Left ventricle myocardium superior (tissue), 1 donor: Measurements from ENCODE around the gene CDCP1. TPM values are rescaled to one million over a fixed set of nuclear protein-coding genes. Genes with fewer than 3 reads are reported as not detected.

ENCODE experiments used
- ATAC-seq: fragments of 200-7000 bp; cut with Tn5 transposase; one replicate; pipeline ENCODE4 v1.9.1; 2020; ENCODE audit warnings: mild to moderate bottlenecking, moderate library complexity
- DNase-seq: peaks from one replicate; pipeline ENCODE4 v3.0.0-alpha.2; 2020
- intact Hi-C: fragments of 100-400 bp; cut with micrococcal nuclease; formaldehyde crosslinking; loops from one replicate; pipeline ENCODE4 v1.11.0; 2022
- total RNA-seq: library from RNA; stranded (reverse); fragmentation: NEBNext Ultra II Directional; extraction: Animal tissue kit (Norgen Biotek cat#: 25700); gene quantifications from one replicate; pipeline ENCODE4 v1.2.1, GENCODE V29; 2021
- donor health status: DM: no; HTN: yes; CAD: no; lungs with severe emphysema.

Gene CDCP1
- total RNA-seq, 1 donor from 2014 or later, result 0.30 TPM

DNA sequence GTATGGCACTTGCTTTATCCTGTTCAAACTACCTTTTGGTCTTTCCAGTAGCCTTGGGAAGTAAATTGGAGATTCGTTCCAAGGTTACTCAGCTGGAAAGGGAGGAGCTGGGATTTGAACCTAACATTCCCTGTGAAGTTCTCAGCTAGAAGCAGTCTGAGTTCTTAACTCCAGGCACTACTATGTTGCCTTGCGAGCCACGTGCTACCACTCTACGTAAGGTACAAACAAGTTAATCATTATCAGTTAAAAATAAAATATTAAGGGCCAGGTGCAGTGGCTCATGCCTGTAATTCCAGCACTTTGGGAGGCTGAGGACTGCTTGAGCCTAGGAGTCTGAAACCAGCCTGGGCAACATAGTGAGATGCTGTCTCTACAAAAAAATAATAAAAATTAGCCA is 30.7 kb upstream of the CDCP1 start:
- DNase-seq, result no peak
- intact Hi-C loops, result no loop called here
- no peak for ATAC-seq

DNA sequence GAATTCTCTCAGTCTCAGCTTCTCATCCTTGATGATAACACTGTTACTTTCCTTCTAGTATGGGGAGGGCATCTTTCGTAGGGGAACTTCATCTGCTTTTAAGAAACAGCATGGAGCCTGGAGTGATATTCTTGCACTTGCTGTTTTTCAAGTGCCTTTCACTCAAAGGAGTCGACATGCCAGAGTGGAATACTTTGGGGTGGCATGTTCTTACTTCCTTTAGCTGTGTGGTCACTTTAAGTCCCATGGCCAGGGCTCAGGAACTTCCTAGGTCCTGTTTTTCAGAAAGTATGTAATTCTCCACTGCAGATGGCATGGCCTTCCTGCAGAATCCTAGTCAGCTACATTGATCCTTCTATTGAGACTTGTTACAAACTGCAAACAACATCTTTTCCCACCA is 28.1 kb upstream of the CDCP1 start:
- intact Hi-C loops, result no loop called here
- DNase-seq, result no peak
- ATAC-seq, result no peak

DNA sequence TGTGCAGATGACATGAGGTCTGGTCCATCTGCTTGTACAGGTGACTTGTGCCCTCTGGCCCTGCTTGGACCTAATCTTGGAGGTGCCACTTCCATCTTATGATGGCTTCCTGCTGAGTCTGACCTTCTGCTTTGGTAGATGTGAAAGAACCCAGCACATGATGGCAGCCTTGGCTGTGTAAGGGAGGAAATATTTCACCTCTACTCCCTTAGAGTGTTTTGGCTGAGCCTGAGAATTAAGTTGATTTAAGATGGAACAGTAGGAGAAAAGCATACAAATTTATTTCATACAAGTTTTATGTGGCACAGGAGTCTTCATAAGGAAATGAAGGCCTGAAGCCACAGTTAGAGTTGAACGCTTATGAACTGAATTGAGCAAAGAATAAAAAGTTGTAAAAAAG is 27.6 kb upstream of the CDCP1 start:
- DNase-seq (no peak), ATAC-seq (no peak)
- intact Hi-C loops, result no loop called here

DNA sequence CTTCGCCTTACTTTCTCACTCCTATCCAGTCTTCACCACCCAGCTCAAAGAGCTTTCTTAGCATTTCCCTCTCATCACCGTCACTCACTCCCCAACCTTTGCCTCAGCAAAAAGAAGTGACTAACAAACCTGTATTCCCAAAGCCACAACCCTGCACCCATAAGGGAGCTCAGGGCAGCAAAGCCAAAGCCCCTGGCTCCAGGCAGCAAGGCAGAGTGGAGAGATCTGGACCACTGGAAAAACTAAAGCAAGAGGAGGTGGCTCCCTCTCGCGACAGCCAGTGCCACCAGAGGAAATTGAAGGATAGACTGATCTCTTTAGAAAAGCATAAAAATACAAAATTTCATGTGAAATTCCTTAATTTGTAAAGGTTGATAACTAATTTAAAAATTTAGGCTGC is 25.1 kb upstream of the CDCP1 start:
- intact Hi-C loops, result no loop called here
- ATAC-seq (no peak), DNase-seq (no peak)

DNA sequence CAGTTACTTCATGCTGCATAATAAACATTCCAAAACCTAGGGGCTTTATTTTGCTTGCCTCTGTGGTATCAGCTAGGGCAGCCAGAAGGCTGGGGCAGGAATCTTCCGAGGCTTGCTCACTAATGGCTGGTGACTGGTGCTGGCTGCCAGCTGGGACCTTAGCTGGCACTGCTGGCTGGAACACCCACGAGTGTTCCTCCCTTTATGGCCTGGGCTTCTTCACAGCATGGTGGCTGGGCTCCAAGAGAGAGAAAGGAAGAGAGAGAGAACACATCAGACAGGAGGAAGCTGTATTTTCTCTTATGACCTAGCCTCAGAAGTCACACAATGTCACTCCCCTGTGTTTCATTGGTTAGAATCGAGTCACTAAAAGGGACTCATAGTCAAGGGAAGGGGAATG is 23.9 kb upstream of the CDCP1 start:
- ATAC-seq (peak; percentile 92), DNase-seq (peak; percentile 77)
- intact Hi-C loops, result no loop called here

DNA sequence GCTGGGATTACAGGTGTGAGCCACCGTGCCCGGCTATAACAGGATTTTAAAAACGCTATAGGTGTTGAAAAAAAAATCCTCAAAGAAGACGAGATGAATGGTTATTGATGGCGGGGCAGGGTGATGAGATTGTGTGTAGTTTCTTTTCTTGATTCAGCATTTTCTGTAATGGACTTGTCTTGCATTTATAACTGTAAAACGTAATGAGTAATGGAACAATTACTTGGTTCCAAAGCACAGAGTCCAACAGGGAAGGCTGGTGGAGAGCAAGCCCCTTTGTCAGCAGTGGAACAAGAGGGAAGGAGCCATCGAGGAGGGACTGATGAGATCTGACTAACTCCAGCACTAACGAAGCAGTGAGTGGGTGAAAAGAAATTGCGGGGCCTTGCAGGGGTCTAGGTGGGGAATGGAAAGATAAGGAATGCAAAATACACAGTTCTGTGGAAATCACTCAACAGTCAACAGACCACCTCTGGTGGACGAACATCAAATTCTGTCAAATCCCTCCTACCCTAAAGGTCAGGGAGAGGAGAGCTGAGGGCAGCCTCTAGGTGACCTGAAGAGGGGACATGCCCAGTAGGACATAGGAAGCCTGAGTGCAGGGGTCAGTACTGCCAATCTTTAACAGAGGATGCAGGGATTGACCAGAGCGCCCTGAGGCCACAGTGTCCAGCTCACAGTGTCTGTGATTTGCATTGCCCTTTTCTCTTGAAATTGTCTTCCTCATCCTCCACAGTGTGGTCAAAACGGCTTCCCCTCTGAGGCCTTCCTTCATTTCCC is 23.1 kb upstream of the CDCP1 start:
- ATAC-seq, result no peak
- no peak for DNase-seq
- intact Hi-C loops, result no loop called here

DNA sequence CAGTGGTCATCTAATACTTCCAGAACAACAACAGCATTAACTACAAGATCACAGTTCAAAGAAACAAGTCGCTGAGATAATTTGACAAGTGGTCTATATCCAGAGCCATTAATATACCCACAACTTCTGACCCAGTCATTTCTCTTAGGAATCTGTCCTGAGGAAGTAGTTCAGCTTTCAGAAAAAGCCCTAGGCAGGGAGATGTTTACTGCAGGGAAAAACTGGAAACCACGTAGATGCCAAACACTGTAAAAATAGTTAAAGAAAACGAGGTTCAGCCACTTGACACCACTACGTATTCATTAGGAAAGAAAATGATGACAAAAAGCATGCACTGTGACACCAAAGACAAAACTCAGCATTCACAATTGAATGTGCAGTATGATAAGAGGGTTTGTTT is 22.3 kb upstream of the CDCP1 start:
- ATAC-seq, result no peak
- no peak for DNase-seq
- intact Hi-C loops, result no loop called here

DNA sequence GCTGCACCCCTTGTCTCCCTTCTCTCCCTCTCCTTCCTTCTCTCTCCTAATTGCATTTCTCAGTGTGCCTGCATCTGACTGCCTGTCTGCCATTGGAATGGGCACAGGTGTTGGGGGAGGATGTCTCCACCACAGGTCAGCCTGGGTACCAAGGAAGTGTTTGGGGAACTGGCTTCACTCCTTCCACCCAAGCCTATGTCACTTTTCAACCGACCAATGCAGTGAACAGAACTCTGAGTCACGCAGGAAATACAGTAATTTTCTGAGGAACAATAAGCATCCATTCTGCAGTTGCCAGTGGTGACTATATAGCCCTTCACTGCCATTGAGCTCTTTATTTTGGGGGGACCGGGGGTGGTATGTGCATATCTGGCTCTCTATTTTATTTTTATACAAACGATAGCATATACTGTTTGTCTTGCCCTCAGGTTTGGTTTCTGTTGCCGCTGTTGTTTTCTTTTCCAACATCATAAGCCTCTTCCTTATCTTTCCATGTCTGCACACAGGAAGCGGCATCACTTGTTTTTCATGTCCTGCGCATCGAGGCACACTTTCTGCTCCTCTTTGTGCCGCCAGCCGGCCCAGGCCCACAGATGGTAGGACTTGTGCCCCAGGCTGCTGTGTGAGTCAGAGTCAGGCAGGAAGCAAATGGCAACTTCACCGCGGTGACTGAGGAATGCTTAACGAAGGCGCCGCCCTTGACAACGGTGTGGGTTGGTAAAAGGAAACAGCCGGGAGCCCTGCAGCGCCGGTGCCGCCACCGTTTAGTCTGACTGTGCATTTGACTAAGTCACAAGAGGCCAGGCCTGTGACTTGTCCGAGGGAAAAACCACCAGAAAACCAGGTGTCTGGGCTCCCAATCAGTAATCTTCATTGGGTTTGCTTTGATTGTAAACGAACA is 21.1 kb upstream of the CDCP1 start:
- intact Hi-C loops, result no loop called here
- DNase-seq (peak; percentile 79), ATAC-seq (peak; percentile 81)

DNA sequence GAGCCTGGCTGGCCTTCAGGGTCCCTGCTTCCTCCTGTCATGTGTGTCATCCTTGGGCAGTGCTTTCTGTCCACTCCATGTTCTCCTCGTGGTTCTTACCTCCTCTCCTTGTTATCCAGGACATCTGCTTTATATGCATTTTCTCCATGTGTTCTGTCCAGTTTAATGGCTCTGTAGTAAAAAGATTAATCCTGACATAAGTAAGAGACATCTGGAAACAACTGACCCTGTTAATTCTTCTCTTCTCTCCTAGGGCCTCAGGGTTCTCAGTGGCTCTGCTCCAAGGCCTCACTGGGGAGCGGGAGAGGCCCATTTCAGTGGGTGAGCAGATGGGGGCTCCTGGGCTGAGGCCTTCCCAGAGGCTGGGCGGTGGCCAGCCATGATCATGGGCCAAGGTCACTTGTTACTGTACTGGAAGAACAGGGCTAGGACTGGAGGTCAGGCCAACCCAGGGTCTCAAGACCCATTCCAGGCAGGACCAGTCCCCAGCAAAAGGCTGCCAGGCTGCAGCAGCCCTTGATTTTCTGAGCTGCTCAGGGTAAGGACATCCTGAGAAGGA is 20.2 kb upstream of the CDCP1 start:
- intact Hi-C loops, result no loop called here
- no peak for DNase-seq
- ATAC-seq, result no peak

DNA sequence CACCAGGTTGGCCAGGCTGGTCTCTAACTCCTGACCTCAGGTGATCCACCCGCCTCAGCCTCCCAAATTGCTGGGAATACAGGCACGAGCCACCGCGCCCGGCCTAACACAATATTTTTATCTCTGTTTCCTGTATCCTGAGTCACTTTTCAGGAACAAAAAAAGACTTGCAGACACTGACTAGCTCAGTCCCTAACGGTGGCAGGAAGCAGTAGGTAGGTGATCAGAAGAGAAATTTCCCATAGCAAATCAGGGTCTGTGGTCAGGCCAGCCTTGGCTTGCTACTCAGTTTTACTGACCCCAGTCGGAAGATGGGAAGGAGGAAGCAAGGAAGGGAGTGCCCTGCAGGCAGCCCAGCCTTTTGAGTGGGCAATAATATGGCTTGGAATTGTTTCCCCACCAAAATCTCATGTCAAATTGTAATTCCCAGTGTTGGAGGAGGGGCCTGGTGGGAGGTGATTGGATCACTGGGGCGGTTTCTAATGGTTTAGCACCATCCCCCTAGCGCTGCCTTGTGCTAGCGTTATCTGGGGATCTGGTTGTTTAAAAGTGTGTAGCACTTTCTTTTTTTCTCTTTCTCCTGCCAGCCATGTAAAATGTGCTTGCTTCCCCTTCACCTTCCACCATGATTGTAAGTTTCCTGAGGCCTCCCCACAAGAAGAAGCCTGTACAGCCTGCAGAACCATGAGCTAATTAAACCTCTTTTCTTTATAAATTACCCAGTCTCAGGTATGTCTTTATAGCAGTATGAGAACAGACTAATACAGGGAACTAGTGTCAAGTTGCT is 19.5 kb upstream of the CDCP1 start:
- intact Hi-C loops, result no loop called here
- DNase-seq, result no peak
- ATAC-seq, result no peak

DNA sequence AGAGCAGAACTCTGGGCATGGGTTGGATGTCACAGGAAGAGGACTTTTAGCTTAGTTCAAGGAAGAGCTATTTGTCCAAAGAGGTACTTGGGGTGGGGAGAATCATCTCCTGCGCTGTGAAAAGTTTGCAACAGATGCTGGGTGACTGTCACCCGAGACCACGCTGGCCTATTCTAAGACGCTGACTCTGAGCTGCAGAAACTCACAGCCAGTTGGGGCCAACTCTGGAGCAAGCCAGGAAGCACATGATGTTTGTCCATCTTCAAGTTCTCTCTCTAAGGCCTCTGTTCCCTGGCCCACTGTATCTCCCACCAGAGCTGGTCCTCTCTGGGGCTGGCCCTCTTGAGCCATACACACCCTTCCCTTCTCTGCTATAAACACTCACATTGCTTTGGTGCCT is 17.9 kb upstream of the CDCP1 start:
- ATAC-seq (no peak), DNase-seq (no peak)
- intact Hi-C loops, result no loop called here

DNA sequence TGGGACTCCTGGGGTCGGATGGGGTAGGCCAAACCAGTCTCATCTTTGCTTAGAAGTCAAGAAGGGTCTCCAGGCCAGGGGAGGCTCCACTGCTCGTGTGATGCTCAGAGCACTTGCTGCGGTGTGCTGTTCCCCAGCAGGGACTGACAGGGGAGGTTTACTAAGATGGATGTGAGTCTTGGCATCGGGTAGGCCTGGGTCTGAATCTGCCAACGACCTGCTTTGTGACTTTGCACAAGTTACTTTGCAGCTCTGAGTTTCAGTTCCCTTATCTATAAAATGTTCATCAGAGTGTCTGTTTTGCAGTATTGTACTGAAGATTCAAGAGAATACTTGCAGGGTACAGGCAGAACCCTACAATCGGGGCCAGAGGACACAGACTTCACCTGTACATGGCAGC is 17.3 kb upstream of the CDCP1 start:
- intact Hi-C loops, result no loop called here
- DNase-seq (no peak), ATAC-seq (no peak)

DNA sequence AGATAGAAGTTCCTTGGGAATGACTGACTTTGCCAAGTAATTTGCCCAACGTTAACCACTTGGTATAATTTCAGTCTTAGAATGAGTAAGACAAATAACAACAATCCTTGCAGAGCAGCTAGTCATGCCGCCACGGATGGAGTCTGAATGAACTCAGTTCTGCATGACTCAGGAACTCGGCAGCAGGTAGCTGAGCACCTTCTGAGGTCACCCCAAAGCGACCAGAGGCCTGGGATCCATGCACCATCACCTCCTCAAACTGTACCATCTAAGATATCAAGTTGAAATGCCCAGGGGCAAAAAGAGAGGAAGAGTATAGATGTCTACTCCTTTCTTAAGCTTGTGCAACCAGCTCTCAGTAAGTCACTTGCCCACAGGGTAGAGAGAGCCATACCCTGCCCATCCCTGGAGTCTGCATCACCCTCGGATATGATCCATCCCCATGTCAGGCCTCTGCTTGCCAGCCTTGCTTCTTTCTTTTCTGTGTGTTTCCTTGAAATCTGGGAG is 8.5 kb upstream of the CDCP1 start:
- ATAC-seq, result no peak
- intact Hi-C loops, result no loop called here
- no peak for DNase-seq

DNA sequence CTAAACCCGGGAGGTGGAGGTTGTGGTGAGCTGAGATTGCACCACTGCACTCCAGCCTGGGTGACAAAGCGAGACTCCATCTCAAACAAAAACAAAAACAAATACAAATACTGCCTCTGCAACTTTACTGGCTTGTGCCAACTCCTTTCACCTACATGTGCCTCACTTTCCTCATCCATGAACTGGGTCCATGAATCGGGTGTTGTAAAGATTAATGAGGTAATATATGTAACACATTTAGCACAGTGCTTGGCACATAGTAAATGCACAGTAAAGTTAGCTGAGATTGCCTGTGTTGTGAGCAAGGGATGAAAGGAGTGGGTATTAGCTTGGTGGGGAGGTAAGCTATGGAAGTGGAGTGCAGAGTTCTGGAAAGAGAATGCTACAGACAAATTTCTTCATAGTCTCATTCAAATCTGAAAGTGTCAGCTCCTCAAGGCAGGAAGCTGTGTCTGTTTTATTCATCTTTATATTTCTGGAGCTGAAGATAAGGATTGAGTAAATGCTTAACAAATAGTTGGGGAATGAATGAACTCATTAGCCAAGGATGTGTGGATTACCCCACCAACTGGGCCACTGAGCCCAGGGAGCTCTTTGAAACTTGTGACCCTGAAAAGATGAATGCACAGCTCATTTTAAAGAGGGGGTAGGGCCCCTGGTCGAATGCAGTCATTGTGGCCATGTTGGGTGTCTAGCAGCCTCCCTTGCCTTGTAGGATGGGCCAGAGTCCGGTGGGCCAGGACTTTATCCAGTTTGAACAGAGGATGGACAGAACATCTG is 7.7 kb upstream of the CDCP1 start:
- ATAC-seq (no peak), DNase-seq (no peak)
- intact Hi-C loops, result no loop called here

DNA sequence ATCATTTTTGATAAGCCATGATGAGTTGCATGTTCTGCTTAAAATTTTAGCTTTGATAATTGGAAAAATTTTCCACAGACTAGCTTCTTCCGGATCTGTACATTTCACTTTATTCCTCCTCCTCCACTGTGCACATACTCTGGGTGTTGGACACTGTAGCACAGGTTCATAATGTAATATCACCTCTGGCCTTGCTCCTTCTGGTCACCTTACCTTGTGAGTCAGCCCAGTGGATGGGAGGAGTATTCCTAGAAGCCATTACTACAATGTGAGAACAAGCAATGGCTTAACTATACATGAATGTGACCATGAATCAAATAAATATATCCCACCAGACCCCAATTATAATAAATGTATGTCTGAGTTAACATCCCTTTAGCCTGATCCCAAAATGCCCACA is 6.1 kb upstream of the CDCP1 start:
- ATAC-seq (no peak), DNase-seq (no peak)
- intact Hi-C loops, result no loop called here

DNA sequence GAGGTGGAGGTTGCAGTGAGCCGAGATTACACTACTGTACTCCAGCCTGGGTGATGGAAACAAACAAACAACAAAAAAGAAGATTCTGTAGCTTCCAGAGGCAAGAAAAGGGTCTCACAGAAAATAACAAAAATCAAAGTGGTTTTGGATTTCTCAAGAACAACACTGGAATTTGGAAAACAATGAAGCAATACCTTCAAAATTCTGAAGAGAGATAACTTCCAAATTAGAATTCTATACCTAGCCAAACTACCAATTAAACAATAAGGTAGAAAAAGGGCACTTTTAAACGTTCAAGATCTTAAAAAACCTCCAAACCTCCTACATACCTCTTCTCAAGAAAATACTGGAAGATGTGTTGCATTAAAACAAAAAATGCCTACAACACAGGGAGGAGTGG is 4.9 kb upstream of the CDCP1 start:
- intact Hi-C loops, result no loop called here
- no peak for ATAC-seq
- DNase-seq, result no peak

DNA sequence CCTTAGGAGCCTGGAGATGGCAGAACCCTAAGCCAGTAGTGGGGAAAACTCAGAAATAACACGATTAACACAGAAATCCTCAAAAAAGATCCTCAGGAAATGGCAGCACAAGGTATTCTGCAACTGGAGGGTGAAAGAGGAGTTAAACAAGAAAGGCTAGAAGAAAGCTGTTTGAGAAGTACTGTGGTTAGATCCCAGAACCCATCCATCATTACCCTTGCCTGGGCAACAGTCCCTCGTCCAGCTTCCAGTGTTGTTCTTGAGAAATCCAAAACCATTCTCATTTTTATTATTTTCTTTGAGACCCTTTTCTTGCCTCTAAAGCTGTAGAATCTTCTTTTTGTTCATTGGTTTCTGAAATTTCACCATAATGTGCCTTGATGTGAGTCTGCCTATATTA is 2.7 kb upstream of the CDCP1 start:
- DNase-seq (no peak), ATAC-seq (no peak)
- intact Hi-C loops, result no loop called here

DNA sequence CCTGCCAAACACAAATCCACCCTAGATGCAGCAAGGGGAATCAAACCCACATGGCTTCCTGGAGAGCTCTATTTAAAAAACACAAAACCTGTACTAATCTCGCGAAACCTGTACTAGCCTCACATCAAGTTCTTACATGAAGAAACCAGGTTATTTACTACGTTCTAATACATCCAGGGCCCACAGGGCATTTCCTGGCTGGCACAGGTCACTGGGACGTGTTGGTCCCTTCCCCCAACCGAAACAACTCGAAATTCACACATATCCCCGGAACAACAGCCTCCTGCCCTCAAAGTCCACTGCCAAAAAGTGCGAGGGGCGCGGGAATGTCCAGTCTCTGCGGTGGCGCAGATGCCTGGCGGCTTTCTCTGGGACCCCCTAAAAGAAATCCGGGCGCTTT is 955 bp downstream of the CDCP1 start:
- DNase-seq (no peak), ATAC-seq (no peak)
- intact Hi-C loops, result no loop called here
